ENCODE data around the gene SND1.

GRCh38 chr7:127988751-127989150 is 336.8 kb downstream of the SND1 start:
- TF ChIP-seq, protein P1, sequence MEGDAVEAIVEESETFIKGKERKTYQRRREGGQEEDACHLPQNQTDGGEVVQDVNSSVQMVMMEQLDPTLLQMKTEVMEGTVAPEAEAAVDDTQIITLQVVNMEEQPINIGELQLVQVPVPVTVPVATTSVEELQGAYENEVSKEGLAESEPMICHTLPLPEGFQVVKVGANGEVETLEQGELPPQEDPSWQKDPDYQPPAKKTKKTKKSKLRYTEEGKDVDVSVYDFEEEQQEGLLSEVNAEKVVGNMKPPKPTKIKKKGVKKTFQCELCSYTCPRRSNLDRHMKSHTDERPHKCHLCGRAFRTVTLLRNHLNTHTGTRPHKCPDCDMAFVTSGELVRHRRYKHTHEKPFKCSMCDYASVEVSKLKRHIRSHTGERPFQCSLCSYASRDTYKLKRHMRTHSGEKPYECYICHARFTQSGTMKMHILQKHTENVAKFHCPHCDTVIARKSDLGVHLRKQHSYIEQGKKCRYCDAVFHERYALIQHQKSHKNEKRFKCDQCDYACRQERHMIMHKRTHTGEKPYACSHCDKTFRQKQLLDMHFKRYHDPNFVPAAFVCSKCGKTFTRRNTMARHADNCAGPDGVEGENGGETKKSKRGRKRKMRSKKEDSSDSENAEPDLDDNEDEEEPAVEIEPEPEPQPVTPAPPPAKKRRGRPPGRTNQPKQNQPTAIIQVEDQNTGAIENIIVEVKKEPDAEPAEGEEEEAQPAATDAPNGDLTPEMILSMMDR (IDR thresholded peaks at IDR 0.05) = no peak
- no peak for TF ChIP-seq EZH2 (IDR thresholded peaks at IDR 0.05; ENCODE audit: borderline replicate concordance, insufficient read depth, low read depth, low read length, poor library complexity, severe bottlenecking)

All from B cell (primary cell).